KMS-11 (cell line): ENCODE data around the gene CKLF.

ENCODE experiments used
- H2AFZ ChIP-seq: fragments of 200-600 bp; sonication (generic); 2 replicates; pipeline ENCODE4 v1.6.1; 2016; ENCODE audit warnings: antibody characterized with exemption, mixed run types, low read depth
- H3K27ac ChIP-seq: fragments of 200-600 bp; sonication (generic); 2 replicates; pipeline ENCODE4 v1.6.1; 2016; ENCODE audit warnings: mild to moderate bottlenecking, mixed run types
- H3K27me3 ChIP-seq: fragments of 200-600 bp; sonication (generic); 2 replicates; pipeline ENCODE4 v1.6.1; 2017; ENCODE audit warnings: mild to moderate bottlenecking, low read depth, mixed run types, moderate library complexity; ENCODE audit not compliant: insufficient read depth
- H3K36me3 ChIP-seq: fragments of 200-600 bp; sonication (generic); 2 replicates; pipeline ENCODE4 v1.6.1; 2017; ENCODE audit warnings: mild to moderate bottlenecking, mixed run types; ENCODE audit not compliant: insufficient read depth
- H3K4me1 ChIP-seq: fragments of 200-600 bp; sonication (generic); 2 replicates; pipeline ENCODE4 v1.6.1; 2016; ENCODE audit warnings: mild to moderate bottlenecking, low read depth, mixed run types; ENCODE audit not compliant: poor library complexity, severe bottlenecking
- H3K4me2 ChIP-seq: fragments of 200-600 bp; sonication (generic); 2 replicates; pipeline ENCODE4 v1.7.0; 2016; ENCODE audit warnings: mild to moderate bottlenecking, mixed run types
- H3K4me3 ChIP-seq: fragments of 200-600 bp; sonication (generic); IDR thresholded peaks from 2 replicates; pipeline ENCODE4 v1.6.1; 2017; ENCODE audit warnings: low read depth, low read length, mixed read lengths; ENCODE audit not compliant: insufficient read depth
- H3K79me2 ChIP-seq: fragments of 200-600 bp; sonication (generic); 2 replicates; pipeline ENCODE4 v1.6.1; 2016; ENCODE audit warnings: low read depth, mixed run types; ENCODE audit not compliant: insufficient read depth
- H3K9ac ChIP-seq: fragments of 200-600 bp; sonication (generic); 2 replicates; pipeline ENCODE4 v1.6.1; 2016; ENCODE audit warnings: mild to moderate bottlenecking, mixed run types
- H4K20me1 ChIP-seq: fragments of 200-600 bp; sonication (generic); 2 replicates; pipeline ENCODE4 v1.6.1; 2016; ENCODE audit warnings: mild to moderate bottlenecking, mixed run types; ENCODE audit not compliant: insufficient read depth
- TF ChIP-seq, protein P1 (sequence below): fragments of 200-600 bp; sonication (generic); conservative IDR thresholded peaks from 2 replicates; pipeline ENCODE4 v1.6.1; 2017; ENCODE audit warnings: low read depth, mild to moderate bottlenecking, antibody characterized with exemption, low read length, moderate library complexity, mixed read lengths

CKLF gene

GRCh38 chr16:66552286-66553177, at the start of gene CKLF:
CKLF (plus strand) TSS chr16:66552576; CDS start chr16:66552716, 140 bp downstream.
- H3K79me2 ChIP-seq: peaks cover 44% of the 10 kb centered on the region
- no peak within 1 kb of the TSS for H3K4me3 ChIP-seq
- peaks cover 74% of the 10 kb centered on the region for H3K4me1 ChIP-seq
- no peaks in the 10 kb centered on the region for H3K36me3 ChIP-seq
- H3K9ac ChIP-seq: peak within 1 kb of the TSS; percentile 76
- H3K27me3 ChIP-seq: no peaks in the 10 kb centered on the region
- no peaks in the 10 kb centered on the region for H4K20me1 ChIP-seq
- peak within 1 kb of the TSS; percentile 93 for H3K4me2 ChIP-seq
- H2AFZ ChIP-seq: peak within 1 kb of the TSS; percentile 82
- TF ChIP-seq, protein P1, sequence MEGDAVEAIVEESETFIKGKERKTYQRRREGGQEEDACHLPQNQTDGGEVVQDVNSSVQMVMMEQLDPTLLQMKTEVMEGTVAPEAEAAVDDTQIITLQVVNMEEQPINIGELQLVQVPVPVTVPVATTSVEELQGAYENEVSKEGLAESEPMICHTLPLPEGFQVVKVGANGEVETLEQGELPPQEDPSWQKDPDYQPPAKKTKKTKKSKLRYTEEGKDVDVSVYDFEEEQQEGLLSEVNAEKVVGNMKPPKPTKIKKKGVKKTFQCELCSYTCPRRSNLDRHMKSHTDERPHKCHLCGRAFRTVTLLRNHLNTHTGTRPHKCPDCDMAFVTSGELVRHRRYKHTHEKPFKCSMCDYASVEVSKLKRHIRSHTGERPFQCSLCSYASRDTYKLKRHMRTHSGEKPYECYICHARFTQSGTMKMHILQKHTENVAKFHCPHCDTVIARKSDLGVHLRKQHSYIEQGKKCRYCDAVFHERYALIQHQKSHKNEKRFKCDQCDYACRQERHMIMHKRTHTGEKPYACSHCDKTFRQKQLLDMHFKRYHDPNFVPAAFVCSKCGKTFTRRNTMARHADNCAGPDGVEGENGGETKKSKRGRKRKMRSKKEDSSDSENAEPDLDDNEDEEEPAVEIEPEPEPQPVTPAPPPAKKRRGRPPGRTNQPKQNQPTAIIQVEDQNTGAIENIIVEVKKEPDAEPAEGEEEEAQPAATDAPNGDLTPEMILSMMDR: no peak
- H3K27ac ChIP-seq: peak within 1 kb of the TSS; percentile 73

GRCh38 chr16:66503030-66503429, 49.3 kb upstream of the CKLF start:
- Histone ChIP-seq H3K36me3 (no peaks in the 10 kb centered on the region), H2AFZ (no peak overlapping the region), H3K27me3 (no peaks in the 10 kb centered on the region), H3K4me1 (no peaks in the 10 kb centered on the region), H3K4me2 (no peak overlapping the region), H4K20me1 (no peaks in the 10 kb centered on the region), H3K79me2 (no peaks in the 10 kb centered on the region), H3K4me3 (no peak overlapping the region), H3K9ac (no peak overlapping the region), H3K27ac (no peak overlapping the region)
- TF ChIP-seq, protein P1: no peak

GRCh38 chr16:66503612-66504011, 48.8 kb upstream of the CKLF start:
- Histone ChIP-seq H3K9ac (no peak overlapping the region), H3K4me2 (no peak overlapping the region), H3K27ac (no peak overlapping the region), H3K27me3 (no peaks in the 10 kb centered on the region), H3K4me3 (no peak overlapping the region), H3K79me2 (no peaks in the 10 kb centered on the region), H2AFZ (no peak overlapping the region), H4K20me1 (no peaks in the 10 kb centered on the region), H3K36me3 (no peaks in the 10 kb centered on the region), H3K4me1 (no peaks in the 10 kb centered on the region)
- TF ChIP-seq, protein P1: no peak

- H4K20me1 ChIP-seq: no peaks in the 10 kb centered on the region
- H3K4me2 ChIP-seq: no peak overlapping the region
- H2AFZ ChIP-seq: no peak overlapping the region
- no peak overlapping the region for H3K4me3 ChIP-seq
- no peak overlapping the region for H3K27ac ChIP-seq
- no peaks in the 10 kb centered on the region for H3K36me3 ChIP-seq
- H3K4me1 ChIP-seq: peaks cover 12% of the 10 kb centered on the region
- TF ChIP-seq, protein P1: no peak
- no peaks in the 10 kb centered on the region for H3K79me2 ChIP-seq
- H3K27me3 ChIP-seq: no peaks in the 10 kb centered on the region
- H3K9ac ChIP-seq: no peak overlapping the region
Observed at GRCh38 chr16:66507731-66508239, 44.6 kb upstream of the CKLF start.
